HUDEP-2 (cell line): ENCODE data around the gene VAX1.
"Not testable (repeated sequence)": the region's sequence is repeated elsewhere in the genome, so short reads cannot be mapped to it uniquely, and the experiment has no call there.

ENCODE experiments used
- DNase-seq, 76 experiments: peaks; one replicate each; lab custom pipeline; 2025; ENCODE audit not compliant: unreplicated experiment in 76 of 76; lab: John Stamatoyannopoulos, UW

VAX1 gene

GRCh38 chr10:117084421-117085246 is 53.4 kb downstream of the VAX1 start:
- not testable (repeated sequence) for DNase-seq
